T-helper 2 cell (primary cell): ENCODE measurements around the gene ARID1B.
A peak's percentile ranks its signal among the peaks of the same experiment; 100 is the strongest.

Source experiments
- DNase-seq, 5 experiments: peaks; one replicate each; pipeline versions ENCODE4 v3.0.0 to v3.0.0-alpha.2; 2012 to 2022

Gene ARID1B

GRCh38 chr6:156854466-156855161 is 77.4 kb downstream of the ARID1B start:
- no peak for DNase-seq

- peak in 1 of 5 experiments; percentile 64 for DNase-seq
Observed at GRCh38 chr6:156857573-156857972, 80.4 kb downstream of the ARID1B start.

GRCh38 chr6:156859686-156860085 is 82.5 kb downstream of the ARID1B start:
- no peak for DNase-seq

- DNase-seq, result peak in 2 of 5 experiments; percentile 6 to 27
Observed at GRCh38 chr6:156862711-156863110, 85.5 kb downstream of the ARID1B start.

GRCh38 chr6:156863504-156863903 is 86.3 kb downstream of the ARID1B start:
- DNase-seq, result no peak

GRCh38 chr6:156864557-156864956 is 87.4 kb downstream of the ARID1B start:
- no peak for DNase-seq

GRCh38 chr6:156865019-156865629 is 87.9 kb downstream of the ARID1B start:
- no peak for DNase-seq

- DNase-seq, result peak in 1 of 5 experiments; percentile 66
Observed at GRCh38 chr6:156866220-156867015, 89.2 kb downstream of the ARID1B start.

- DNase-seq, result no peak
Observed at GRCh38 chr6:156867121-156867520, 89.9 kb downstream of the ARID1B start.

- DNase-seq, result no peak
Observed at GRCh38 chr6:156868385-156868784, 91.2 kb downstream of the ARID1B start.

- DNase-seq, result no peak
Observed at GRCh38 chr6:156869980-156870398, 92.8 kb downstream of the ARID1B start.

- no peak for DNase-seq
Observed at GRCh38 chr6:156870924-156871539, 93.9 kb downstream of the ARID1B start.

GRCh38 chr6:156872903-156873302 is 95.7 kb downstream of the ARID1B start:
- no peak for DNase-seq

- DNase-seq, result no peak
Observed at GRCh38 chr6:156873654-156874380, 96.6 kb downstream of the ARID1B start.

GRCh38 chr6:156875062-156875461 is 97.9 kb downstream of the ARID1B start:
- peak in 1 of 5 experiments; percentile 68 for DNase-seq

GRCh38 chr6:156876302-156876701 is 99.1 kb downstream of the ARID1B start:
- DNase-seq, result no peak

- DNase-seq, result no peak
Observed at GRCh38 chr6:156877126-156877863, 100.1 kb downstream of the ARID1B start.

- no peak for DNase-seq
Observed at GRCh38 chr6:156878681-156879080, 101.5 kb downstream of the ARID1B start.

- DNase-seq, result no peak
Observed at GRCh38 chr6:156879186-156879585, 102.0 kb downstream of the ARID1B start.

- DNase-seq, result no peak
Observed at GRCh38 chr6:156879591-156879990, 102.4 kb downstream of the ARID1B start.

GRCh38 chr6:156880913-156881312 is 103.7 kb downstream of the ARID1B start:
- no peak for DNase-seq
